SU-DHL-6 (cell line): ENCODE results near the gene SEC63.

ENCODE experiments used
- H2AFZ ChIP-seq: fragments of 200-600 bp; sonication (generic); 2 replicates; pipeline ENCODE4 v1.6.1; 2014; ENCODE audit warnings: low read depth, mild to moderate bottlenecking, moderate library complexity, mixed read lengths, antibody characterized with exemption, low read length; ENCODE audit not compliant: severe bottlenecking
- H3F3A ChIP-seq: fragments of 200-600 bp; shearing (Covaris generic); 2 replicates; pipeline ENCODE4 v1.6.0; 2016; ENCODE audit warnings: antibody characterized with exemption, mild to moderate bottlenecking; ENCODE audit not compliant: insufficient read depth
- H3K27ac ChIP-seq: fragments of 200-600 bp; sonication (generic); 2 replicates; pipeline ENCODE4 v1.5.1; 2016; ENCODE audit warnings: low read depth, mild to moderate bottlenecking, low read length, moderate library complexity, mixed read lengths
- H3K27me3 ChIP-seq: fragments of 200-600 bp; sonication (generic), shearing (Covaris generic); 2 replicates; pipeline ENCODE4 v1.6.0; 2014; ENCODE audit warnings: mild to moderate bottlenecking, low read length
- H3K36me3 ChIP-seq: fragments of 200-600 bp; sonication (generic); 2 replicates; pipeline ENCODE4 v1.6.1; 2014; ENCODE audit warnings: mild to moderate bottlenecking, low read length, mixed read lengths
- H3K4me2 ChIP-seq: fragments of 300-600, 200-600 bp; shearing (Covaris generic), sonication (generic); 2 replicates; pipeline ENCODE4 v1.6.0; 2014; ENCODE audit warnings: low read length, low read depth, mild to moderate bottlenecking; ENCODE audit not compliant: poor library complexity, severe bottlenecking
- H3K4me3 ChIP-seq: fragments of 200-600 bp; sonication (generic); 2 replicates; pipeline ENCODE4 v1.5.1; 2014; ENCODE audit warnings: antibody characterized with exemption, low read length, mild to moderate bottlenecking, mixed read lengths; ENCODE audit not compliant: insufficient read depth, poor library complexity, severe bottlenecking
- H3K79me2 ChIP-seq: fragments of 200-600 bp; sonication (generic); 2 replicates; pipeline ENCODE4 v1.6.1; 2014; ENCODE audit warnings: mild to moderate bottlenecking, low read length, moderate library complexity; ENCODE audit not compliant: insufficient read depth
- H3K9ac ChIP-seq: fragments of 200-600 bp; sonication (generic); 2 replicates; pipeline ENCODE4 v1.7.0; 2014; ENCODE audit warnings: mild to moderate bottlenecking, low read length
- H3K9me2 ChIP-seq: fragments of 200-600 bp; sonication (generic); replicated peaks from 2 replicates; pipeline ENCODE4 v1.6.1; 2014; ENCODE audit warnings: low read length; ENCODE audit not compliant: insufficient read depth
- H3K9me3 ChIP-seq: fragments of 200-600 bp; sonication (generic); 2 replicates; pipeline ENCODE4 v1.6.1; 2014; ENCODE audit warnings: low read length, mixed read lengths; ENCODE audit not compliant: insufficient read depth
- H4K20me1 ChIP-seq: fragments of 200-600 bp; sonication (generic); 2 replicates; pipeline ENCODE4 v1.6.1; 2014; ENCODE audit warnings: low read depth, mild to moderate bottlenecking, antibody characterized with exemption, low read length, moderate library complexity, mixed read lengths
- EZH2phosphoT487 ChIP-seq: fragments of 200-600 bp; sonication (generic), shearing (Covaris generic); conservative IDR thresholded peaks from 2 replicates; pipeline ENCODE4 v1.6.1; 2018; ENCODE audit warnings: mild to moderate bottlenecking, antibody characterized with exemption, low read length, moderate library complexity, mixed read lengths
- TF ChIP-seq, protein P1 (sequence below): fragments of 200-600 bp; sonication (generic); IDR thresholded peaks from one replicate; pipeline ENCODE4 v1.5.1; 2017; ENCODE audit warnings: antibody characterized with exemption, mild to moderate bottlenecking, low read length, moderate library complexity; ENCODE audit not compliant: insufficient read depth, poor library complexity, severe bottlenecking

Gene SEC63

DNA sequence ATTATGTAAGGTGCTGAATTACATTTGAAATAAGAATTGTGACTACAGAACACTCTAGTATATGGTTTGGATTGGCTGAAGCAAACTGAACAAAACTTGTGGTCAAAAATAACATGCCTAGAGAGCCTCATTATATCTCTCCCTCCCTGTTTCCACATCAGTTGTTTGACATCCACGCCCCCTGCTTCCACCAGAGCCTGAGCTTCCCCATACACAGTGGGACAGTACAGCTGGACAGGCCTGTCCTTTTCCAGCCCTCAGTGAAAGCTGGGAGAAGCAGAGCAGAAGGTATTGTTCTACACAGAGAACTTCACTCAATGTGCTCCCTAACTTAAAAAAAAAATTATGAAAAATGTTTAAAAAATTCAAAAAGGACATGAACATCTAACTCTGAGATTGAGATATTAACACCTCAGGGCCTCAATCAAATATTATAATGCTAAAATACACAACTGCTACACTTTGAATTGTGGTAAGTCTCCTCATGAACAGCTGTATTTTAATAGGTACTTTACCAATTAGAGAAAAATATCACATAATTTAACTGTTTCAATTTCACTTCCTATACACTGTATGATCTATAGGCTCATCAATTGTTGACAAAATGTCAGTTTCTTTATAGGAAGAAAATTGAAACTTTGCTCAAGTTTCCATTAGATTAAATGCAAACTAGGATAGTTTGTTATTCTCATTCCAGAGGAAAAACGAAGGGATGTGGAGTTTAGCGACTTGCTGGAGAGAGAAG is 89.0 kb downstream of the SEC63 start:
- Histone ChIP-seq H3K36me3 (peaks cover 19% of the 10 kb centered on the region; the same call in 1 of the 2 replicates), H3K4me2 (no peak overlapping the region), H3K27ac (no peak overlapping the region), H2AFZ (no peak overlapping the region), H3K9me3 (no peaks in the 10 kb centered on the region), H3K27me3 (no peaks in the 10 kb centered on the region), H3F3A (no peaks in the 10 kb centered on the region), H3K9me2 (no peaks in the 10 kb centered on the region), H3K79me2 (no peaks in the 10 kb centered on the region), H3K9ac (no peak overlapping the region), H4K20me1 (no peaks in the 10 kb centered on the region), H3K4me3 (no peak overlapping the region)
- TF ChIP-seq, protein P1, sequence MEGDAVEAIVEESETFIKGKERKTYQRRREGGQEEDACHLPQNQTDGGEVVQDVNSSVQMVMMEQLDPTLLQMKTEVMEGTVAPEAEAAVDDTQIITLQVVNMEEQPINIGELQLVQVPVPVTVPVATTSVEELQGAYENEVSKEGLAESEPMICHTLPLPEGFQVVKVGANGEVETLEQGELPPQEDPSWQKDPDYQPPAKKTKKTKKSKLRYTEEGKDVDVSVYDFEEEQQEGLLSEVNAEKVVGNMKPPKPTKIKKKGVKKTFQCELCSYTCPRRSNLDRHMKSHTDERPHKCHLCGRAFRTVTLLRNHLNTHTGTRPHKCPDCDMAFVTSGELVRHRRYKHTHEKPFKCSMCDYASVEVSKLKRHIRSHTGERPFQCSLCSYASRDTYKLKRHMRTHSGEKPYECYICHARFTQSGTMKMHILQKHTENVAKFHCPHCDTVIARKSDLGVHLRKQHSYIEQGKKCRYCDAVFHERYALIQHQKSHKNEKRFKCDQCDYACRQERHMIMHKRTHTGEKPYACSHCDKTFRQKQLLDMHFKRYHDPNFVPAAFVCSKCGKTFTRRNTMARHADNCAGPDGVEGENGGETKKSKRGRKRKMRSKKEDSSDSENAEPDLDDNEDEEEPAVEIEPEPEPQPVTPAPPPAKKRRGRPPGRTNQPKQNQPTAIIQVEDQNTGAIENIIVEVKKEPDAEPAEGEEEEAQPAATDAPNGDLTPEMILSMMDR, result no peak
- no peak for TF ChIP-seq EZH2phosphoT487

DNA sequence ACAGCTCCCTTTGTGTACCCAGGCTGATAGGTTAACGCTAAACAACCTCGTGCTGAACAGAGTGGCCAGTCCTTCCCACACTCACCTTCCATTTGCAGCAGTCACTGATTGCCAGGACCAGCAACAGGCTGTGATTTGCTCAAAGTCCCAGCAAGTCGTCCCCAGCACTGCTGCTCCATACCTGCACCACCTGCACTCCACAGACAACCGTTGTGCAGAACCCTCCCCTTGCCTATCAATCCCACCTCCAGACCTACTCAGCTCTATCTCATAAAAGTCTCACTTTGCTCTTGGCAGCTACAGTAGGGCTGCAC is 90.7 kb downstream of the SEC63 start:
- H4K20me1 ChIP-seq, result no peaks in the 10 kb centered on the region
- no peaks in the 10 kb centered on the region for H3K79me2 ChIP-seq
- H3K36me3 ChIP-seq, result peaks cover 15% of the 10 kb centered on the region; the same call in 1 of the 2 replicates
- H2AFZ ChIP-seq, result no peak overlapping the region
- H3K9me3 ChIP-seq, result no peaks in the 10 kb centered on the region
- no peaks in the 10 kb centered on the region for H3F3A ChIP-seq
- H3K27ac ChIP-seq, result no peak overlapping the region
- no peak overlapping the region for H3K9ac ChIP-seq
- no peak overlapping the region for H3K4me3 ChIP-seq
- H3K9me2 ChIP-seq, result no peaks in the 10 kb centered on the region
- H3K4me2 ChIP-seq, result no peak overlapping the region
- no peaks in the 10 kb centered on the region for H3K27me3 ChIP-seq
- no peak for TF ChIP-seq EZH2phosphoT487
- TF ChIP-seq, protein P1, result no peak

DNA sequence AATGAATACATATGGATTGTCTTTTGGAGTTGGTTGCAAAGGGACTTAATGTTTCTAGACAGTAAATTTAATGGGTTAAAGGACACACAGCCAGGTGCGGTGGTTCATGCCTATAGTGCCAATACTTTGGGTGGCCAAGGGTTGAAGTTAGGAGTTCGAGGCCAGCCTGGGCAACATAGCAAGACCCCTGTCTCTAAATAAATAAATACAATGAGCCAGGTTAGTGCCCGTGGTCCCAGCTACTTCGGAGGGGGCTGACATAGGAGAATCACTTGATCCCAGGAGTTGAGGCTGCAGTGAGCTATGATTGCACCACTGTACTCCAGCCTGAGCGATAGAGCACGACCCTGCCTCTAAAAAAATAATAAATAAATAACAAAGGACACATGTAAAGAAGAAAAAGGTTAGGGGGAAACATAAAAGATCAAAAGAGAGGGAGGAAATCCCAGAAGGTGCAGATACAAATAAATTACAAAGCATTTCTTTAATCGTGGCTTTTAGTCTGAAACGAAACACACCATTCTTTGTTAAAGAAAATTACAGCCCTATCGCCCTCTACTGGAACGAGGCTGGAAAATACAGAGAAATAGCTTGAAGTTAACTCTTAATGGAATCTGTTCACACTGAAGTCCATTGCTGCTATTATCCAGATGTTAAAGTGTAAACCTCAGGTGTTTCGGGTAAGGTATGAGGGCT is 91.3 kb downstream of the SEC63 start:
- Histone ChIP-seq H3K27ac (no peak overlapping the region), H3K4me2 (no peak overlapping the region), H3K4me3 (no peak overlapping the region), H3K9ac (no peak overlapping the region), H3F3A (no peaks in the 10 kb centered on the region), H3K27me3 (no peaks in the 10 kb centered on the region), H3K9me3 (no peaks in the 10 kb centered on the region), H3K9me2 (no peaks in the 10 kb centered on the region), H3K79me2 (no peaks in the 10 kb centered on the region), H3K36me3 (peaks cover 10% of the 10 kb centered on the region; the same call in 1 of the 2 replicates), H4K20me1 (no peaks in the 10 kb centered on the region), H2AFZ (no peak overlapping the region)
- TF ChIP-seq, protein P1, result no peak
- TF ChIP-seq EZH2phosphoT487, result no peak
